Naive thymus-derived CD4-positive, alpha-beta T cell (primary cell): Measurements from ENCODE around the gene DNAJC3. TPM values are rescaled to one million over a fixed set of nuclear protein-coding genes. Genes with fewer than 3 reads are reported as not detected.
"Not testable (repeated sequence)": the region's sequence is repeated elsewhere in the genome, so short reads cannot be mapped to it uniquely, and the experiment has no call there.

ENCODE experiments used
- ATAC-seq: fragments of 150-1000 bp; cut with Tn5 transposase; 2 replicates; pipeline ENCODE4 v1.10.0; 2021; ENCODE audit warnings: mild to moderate bottlenecking, moderate library complexity
- CTCF ChIA-PET: fragments of 350-600 bp; sonication (Branson Sonifier 250); formaldehyde crosslinking; loops from one replicate; lab custom pipeline; 2021; ENCODE audit warnings: antibody characterized with exemption; lab: Charles Lee
- POLR2A ChIA-PET: fragments of 350-600 bp; sonication (Branson Sonifier 250); formaldehyde crosslinking; loops from one replicate; lab custom pipeline; 2021; ENCODE audit warnings: antibody characterized with exemption, inconsistent platforms; lab: Charles Lee
- DNase-seq, 9 donors: peaks; one replicate each; pipeline versions ENCODE4 v3.0.0 to v3.0.0-alpha.2; 2020 to 2022; ENCODE audit warnings: mixed read lengths in 1 of 9
- H3K27ac ChIP-seq: one replicate; pipeline ENCODE4 v1.7.0; 2013; ENCODE audit warnings: mild to moderate bottlenecking, low read depth, low read length, moderate library complexity
- H3K27me3 ChIP-seq, 2 donors: one replicate each; pipeline ENCODE4 v1.7.0; 2013; ENCODE audit warnings: low read length in 2 of 2, mild to moderate bottlenecking in 2 of 2, moderate library complexity in 2 of 2; ENCODE audit not compliant: control insufficient read depth in 2 of 2, insufficient read depth in 2 of 2
- H3K36me3 ChIP-seq, 3 experiments: 1 replicate in 2 of 3; 2 replicates in 1 of 3; pipeline ENCODE4 v1.7.0; 2013; ENCODE audit warnings: low read length in 3 of 3, mild to moderate bottlenecking in 3 of 3, moderate library complexity in 1 of 3; ENCODE audit not compliant: insufficient read depth in 3 of 3, control insufficient read depth in 2 of 3
- H3K4me1 ChIP-seq, 2 donors: one replicate each; pipeline ENCODE4 v1.7.0; 2013; ENCODE audit warnings: low read length in 2 of 2, mild to moderate bottlenecking in 2 of 2, moderate library complexity in 1 of 2; ENCODE audit not compliant: control insufficient read depth in 2 of 2, insufficient read depth in 2 of 2
- H3K4me3 ChIP-seq: 2 replicates; pipeline ENCODE4 v1.7.0; 2013; ENCODE audit warnings: mild to moderate bottlenecking, low read length
- H3K9me3 ChIP-seq, 3 experiments: 1 replicate in 2 of 3; 2 replicates in 1 of 3; pipeline ENCODE4 v1.7.0; 2013; ENCODE audit warnings: low read length in 3 of 3; ENCODE audit not compliant: control insufficient read depth in 2 of 3
- H3K27ac Mint-ChIP-seq, 9 donors: one replicate each; pipeline ENCODE4 v1.8.0; 2020 to 2022; ENCODE audit warnings: mixed read lengths in 9 of 9, mild to moderate bottlenecking in 8 of 9, moderate library complexity in 5 of 9, inconsistent platforms in 2 of 9
- H3K27me3 Mint-ChIP-seq, 5 donors: one replicate each; pipeline ENCODE4 v1.8.0; 2021 to 2022; ENCODE audit warnings: mixed read lengths in 5 of 5, mild to moderate bottlenecking in 1 of 5
- H3K36me3 Mint-ChIP-seq, 5 donors: one replicate each; pipeline ENCODE4 v1.8.0; 2020 to 2022; ENCODE audit warnings: mixed read lengths in 5 of 5, mild to moderate bottlenecking in 3 of 5, inconsistent platforms in 1 of 5
- H3K4me1 Mint-ChIP-seq, 7 donors: one replicate each; pipeline ENCODE4 v1.8.0; 2020 to 2022; ENCODE audit warnings: mixed read lengths in 7 of 7, mild to moderate bottlenecking in 3 of 7, inconsistent platforms in 1 of 7
- H3K4me3 Mint-ChIP-seq, 10 donors: one replicate each; pipeline ENCODE4 v1.8.0; 2020 to 2022; ENCODE audit warnings: mild to moderate bottlenecking in 10 of 10, mixed read lengths in 10 of 10, moderate library complexity in 6 of 10, inconsistent platforms in 2 of 10
- H3K9me3 Mint-ChIP-seq, 11 donors: one replicate each; pipeline ENCODE4 v1.8.0; 2020 to 2022; ENCODE audit warnings: mixed read lengths in 11 of 11, mild to moderate bottlenecking in 4 of 11, inconsistent platforms in 1 of 11, moderate library complexity in 1 of 11
- intact Hi-C, 2 donors: fragments of 100-400 bp; cut with micrococcal nuclease; formaldehyde crosslinking; loops; one replicate each; pipeline ENCODE4 v1.15.1; 2023
- polyA plus RNA-seq, 2 donors: library from polyadenylated mRNA; unstranded; fragments of 300-500 nt; fragmentation: Illumina TruSeq; gene quantifications; one replicate each; pipeline ENCODE4 v1.2.3, GENCODE V29; 2021
- total RNA-seq, 6 experiments: library from RNA in 5 of 6; stranded (reverse) in 5 of 6; gene quantifications; 1 replicate in 5 of 6; 2 replicates in 1 of 6; pipeline ENCODE4 v1.2.3 and lab custom pipeline; 2021 to 2026

Gene DNAJC3
- total and polyA plus RNA-seq, 7 experiments from 2014 or later: 11.3 to 33.0 (median 22.6) TPM

GRCh38 chr13:95745289-95745688, 68.3 kb downstream of the DNAJC3 start:
- intact Hi-C loops: no loop called here
- H3K36me3 ChIP-seq: no peaks in the 10 kb centered on the region
- ATAC-seq: no peak
- Mint-ChIP-seq H3K27ac (peak overlapping the region in 2 of 9 donors; percentile 8 to 23), H3K4me3 (no peak overlapping the region), H3K4me1 (peaks cover 10 to 55% (median 41%) of the 10 kb centered on the region in 7 donors), H3K36me3 (peaks cover 4 to 33% (median 27%) of the 10 kb centered on the region in 5 donors), H3K9me3 (peaks cover 0 to 7% (median 2%) of the 10 kb centered on the region in 11 donors), H3K27me3 (no peaks in the 10 kb centered on the region)
- no peak for DNase-seq
- H3K4me3 ChIP-seq: no peak overlapping the region
- H3K27me3 ChIP-seq: no peaks in the 10 kb centered on the region
- H3K4me1 ChIP-seq: no peaks in the 10 kb centered on the region
- H3K9me3 ChIP-seq: no peaks in the 10 kb centered on the region
- CTCF ChIA-PET: no interaction called here
- H3K27ac ChIP-seq: no peak overlapping the region
- POLR2A ChIA-PET: no interaction called here

- Histone ChIP-seq H3K27ac (no peak overlapping the region), H3K9me3 (no peaks in the 10 kb centered on the region), H3K4me3 (no peak overlapping the region), H3K4me1 (no peaks in the 10 kb centered on the region), H3K27me3 (no peaks in the 10 kb centered on the region), H3K36me3 (no peaks in the 10 kb centered on the region)
- Mint-ChIP-seq H3K9me3 (peaks cover 0 to 5% (median 2%) of the 10 kb centered on the region in 11 donors), H3K4me3 (no peak overlapping the region), H3K27ac (no peak overlapping the region), H3K27me3 (no peaks in the 10 kb centered on the region), H3K36me3 (peaks cover 4 to 30% (median 26%) of the 10 kb centered on the region in 5 donors), H3K4me1 (peaks cover 12 to 53% (median 39%) of the 10 kb centered on the region in 7 donors)
- DNase-seq: no peak
- CTCF ChIA-PET: no interaction called here
- POLR2A ChIA-PET: no interaction called here
- intact Hi-C loops: no loop called here
- ATAC-seq: no peak
Measured at GRCh38 chr13:95745752-95746151, 68.8 kb downstream of the DNAJC3 start.

- H3K27ac Mint-ChIP-seq: no peak overlapping the region
- H3K4me1 Mint-ChIP-seq: peaks cover 2 to 40% (median 30%) of the 10 kb centered on the region in 7 donors
- ChIA-PET CTCF (no interaction called here), POLR2A (no interaction called here)
- ATAC-seq: no peak
- intact Hi-C loops: no loop called here
- no peak overlapping the region for H3K4me3 Mint-ChIP-seq
- no peaks in the 10 kb centered on the region for H3K27me3 Mint-ChIP-seq
- Histone ChIP-seq H3K4me1 (no peaks in the 10 kb centered on the region), H3K4me3 (no peak overlapping the region), H3K27me3 (no peaks in the 10 kb centered on the region), H3K9me3 (no peaks in the 10 kb centered on the region), H3K27ac (no peak overlapping the region), H3K36me3 (no peaks in the 10 kb centered on the region)
- peaks cover 6 to 30% (median 24%) of the 10 kb centered on the region in 5 donors for H3K36me3 Mint-ChIP-seq
- DNase-seq: no peak
- peaks cover 0 to 6% (median 0%) of the 10 kb centered on the region in 11 donors for H3K9me3 Mint-ChIP-seq
Measured at GRCh38 chr13:95749545-95749944, 72.6 kb downstream of the DNAJC3 start.

DNA sequence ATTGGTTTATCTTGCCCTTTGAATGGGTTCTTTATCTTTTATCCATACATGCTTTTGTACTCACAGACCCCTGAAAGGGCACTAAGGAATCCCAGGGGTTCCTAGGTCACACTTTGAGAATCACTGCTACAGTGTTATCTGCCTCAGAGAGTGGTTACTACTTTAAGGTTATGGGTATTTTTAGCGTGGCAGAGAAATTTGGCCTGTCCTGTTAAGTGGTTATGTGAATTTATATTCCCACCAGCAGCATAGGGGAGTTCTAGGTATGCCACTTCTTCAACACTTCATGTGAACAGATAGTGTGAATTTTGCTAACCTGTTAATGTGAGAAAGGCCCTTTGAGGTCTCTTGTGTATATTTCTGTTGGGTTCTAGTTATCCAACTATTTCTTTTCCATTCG, 75.7 kb downstream of the DNAJC3 start:
- no peaks in the 10 kb centered on the region for H3K9me3 ChIP-seq
- H3K27ac ChIP-seq: no peak overlapping the region
- Mint-ChIP-seq H3K27me3 (no peaks in the 10 kb centered on the region), H3K4me1 (peaks cover 6 to 28% (median 18%) of the 10 kb centered on the region in 7 donors), H3K9me3 (peaks cover 0 to 6% (median 0%) of the 10 kb centered on the region in 11 donors), H3K27ac (peak overlapping the region in 1 of 9 donors; percentile 66), H3K4me3 (no peak overlapping the region), H3K36me3 (peaks cover 7 to 24% (median 18%) of the 10 kb centered on the region in 5 donors)
- H3K4me1 ChIP-seq: no peaks in the 10 kb centered on the region
- H3K36me3 ChIP-seq: no peaks in the 10 kb centered on the region
- ChIA-PET POLR2A (no interaction called here), CTCF (interaction anchor here (0.6 kb wide), 1 partner anchor 8 kb away, joined by 3 read pairs; no protein-coding TSS in a partner anchor)
- intact Hi-C loops: no loop called here
- DNase-seq (no peak), ATAC-seq (no peak)
- no peaks in the 10 kb centered on the region for H3K27me3 ChIP-seq
- no peak overlapping the region for H3K4me3 ChIP-seq

DNA sequence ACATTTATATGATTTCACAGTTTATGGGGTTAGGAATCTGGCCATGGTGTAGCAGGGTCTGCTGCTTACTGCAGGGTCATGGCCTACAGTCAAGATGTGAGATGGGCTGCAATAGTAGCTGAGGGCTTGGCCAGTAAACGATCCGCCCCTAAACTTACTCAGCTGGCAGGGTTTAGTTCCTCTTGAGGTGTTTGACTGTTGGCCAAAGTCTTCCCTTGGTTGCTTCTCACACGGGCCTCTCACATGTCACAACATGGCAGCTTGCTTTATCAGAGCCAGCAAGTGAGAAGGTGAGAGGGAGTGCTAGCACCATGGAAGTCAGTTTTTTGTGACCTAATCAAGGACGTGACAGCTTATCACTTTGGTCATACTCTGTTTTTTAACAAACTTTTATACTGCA, 77.1 kb downstream of the DNAJC3 start:
- ChIA-PET CTCF (no interaction called here), POLR2A (no interaction called here)
- Histone ChIP-seq H3K27ac (no peak overlapping the region), H3K4me3 (no peak overlapping the region), H3K27me3 (no peaks in the 10 kb centered on the region), H3K9me3 (no peaks in the 10 kb centered on the region), H3K4me1 (no peaks in the 10 kb centered on the region), H3K36me3 (no peaks in the 10 kb centered on the region)
- ATAC-seq (no peak), DNase-seq (no peak)
- intact Hi-C loops: no loop called here
- Mint-ChIP-seq H3K4me1 (peaks cover 6 to 31% (median 20%) of the 10 kb centered on the region in 7 donors), H3K36me3 (peaks cover 11 to 33% (median 22%) of the 10 kb centered on the region in 5 donors), H3K9me3 (peaks cover 0 to 6% (median 0%) of the 10 kb centered on the region in 11 donors), H3K27ac (no peak overlapping the region), H3K4me3 (no peak overlapping the region), H3K27me3 (no peaks in the 10 kb centered on the region)

DNA sequence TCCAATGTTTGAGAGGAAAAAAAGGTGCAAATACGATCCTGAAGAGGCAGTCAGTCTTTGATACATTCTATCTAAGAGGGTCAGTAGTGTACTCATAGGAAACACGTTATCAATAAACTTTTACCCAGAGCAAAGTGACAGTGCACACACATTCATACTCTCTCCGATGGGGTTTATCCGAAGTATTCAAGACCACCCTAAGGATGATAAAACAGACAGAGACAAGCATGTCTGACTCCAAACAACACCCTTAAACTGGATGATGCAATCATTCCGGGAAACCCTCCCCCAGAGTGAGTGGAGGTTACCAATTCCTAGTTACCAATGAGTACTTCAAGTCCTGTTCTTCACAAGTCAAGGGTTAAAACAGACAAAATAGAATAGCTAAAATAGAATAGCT, 79.1 kb downstream of the DNAJC3 start:
- H3K27me3 ChIP-seq: no peaks in the 10 kb centered on the region
- H3K27ac ChIP-seq: no peak overlapping the region
- no peaks in the 10 kb centered on the region for H3K27me3 Mint-ChIP-seq
- peaks cover 0 to 6% (median 0%) of the 10 kb centered on the region in 11 donors for H3K9me3 Mint-ChIP-seq
- peaks cover 4 to 25% (median 11%) of the 10 kb centered on the region in 7 donors for H3K4me1 Mint-ChIP-seq
- POLR2A ChIA-PET: interaction anchor here (0.6 kb wide), 1 partner anchor 36 kb away, joined by 3 read pairs; no protein-coding TSS in a partner anchor
- CTCF ChIA-PET: interaction anchor here (0.5 kb wide), 1 partner anchor 693 kb away, joined by 5 read pairs; no protein-coding TSS in a partner anchor
- H3K27ac Mint-ChIP-seq: peak overlapping the region in 3 of 9 donors; percentile 14 to 60 (median 20)
- H3K9me3 ChIP-seq: no peaks in the 10 kb centered on the region
- H3K36me3 ChIP-seq: peaks cover 0 to 5% (median 0%) of the 10 kb centered on the region in 3 experiments
- no peaks in the 10 kb centered on the region for H3K4me1 ChIP-seq
- intact Hi-C loops: no loop called here
- H3K4me3 ChIP-seq: no peak overlapping the region
- peaks cover 8 to 42% (median 20%) of the 10 kb centered on the region in 5 donors for H3K36me3 Mint-ChIP-seq
- ATAC-seq: no peak
- no peak for DNase-seq
- no peak overlapping the region for H3K4me3 Mint-ChIP-seq

DNA sequence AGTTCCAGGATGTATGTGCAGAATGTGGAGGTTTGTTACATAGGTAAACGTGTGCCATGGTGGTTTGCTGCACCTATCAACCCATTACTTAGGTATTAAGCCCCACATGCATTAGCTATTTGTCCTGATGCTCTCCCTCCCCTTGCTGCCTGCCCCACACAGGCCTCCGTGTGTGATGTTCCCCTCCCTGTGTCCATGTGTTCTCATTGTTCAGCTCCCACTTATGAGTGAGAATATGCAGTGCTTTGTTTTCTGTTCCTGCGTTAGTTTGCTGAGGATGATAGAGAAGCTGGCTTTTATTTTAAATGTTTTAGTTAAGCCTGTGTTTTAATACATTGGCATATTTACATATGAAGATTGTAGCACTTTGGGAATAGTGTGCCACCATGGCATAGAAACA, 85.7 kb downstream of the DNAJC3 start:
- H3K27me3 Mint-ChIP-seq, H3K9me3 ChIP-seq, H3K4me3 ChIP-seq, CTCF ChIA-PET, H3K27ac ChIP-seq, H3K4me3 Mint-ChIP-seq, H3K9me3 Mint-ChIP-seq, H3K4me1 Mint-ChIP-seq, H3K27me3 ChIP-seq, DNase-seq, H3K4me1 ChIP-seq, ATAC-seq, POLR2A ChIA-PET: not testable (repeated sequence)
- H3K36me3 ChIP-seq: peaks cover 0 to 37% (median 0%) of the 10 kb centered on the region in 3 experiments
- H3K36me3 Mint-ChIP-seq: peaks cover 13 to 64% (median 40%) of the 10 kb centered on the region in 5 donors
- intact Hi-C loops: loop anchor here in 1 of 2 donors (5.0 kb wide), 1 partner anchor 85 kb away; the partner anchor contains the start of gene DNAJC3
- peak overlapping the region in 1 of 9 donors; percentile 41 for H3K27ac Mint-ChIP-seq
